ENCODE results near the gene TMEM126A.

Gene TMEM126A

GRCh38 chr11:85698195-85698594 is 50.4 kb downstream of the TMEM126A start:
- no peak for DNase-seq

- DNase-seq: no peak
Observed at GRCh38 chr11:85699957-85700741, 52.4 kb downstream of the TMEM126A start.

- no peak for DNase-seq
Observed at GRCh38 chr11:85704967-85705366, 57.2 kb downstream of the TMEM126A start.

GRCh38 chr11:85705800-85706199 is 58.0 kb downstream of the TMEM126A start:
- no peak for DNase-seq
